B cell (primary cell): ENCODE measurements around the gene AZI2. TPM values are rescaled to one million over a fixed set of nuclear protein-coding genes. Genes with fewer than 3 reads are reported as not detected.

Experiments used
- ATAC-seq: fragments of 200-7000 bp; cut with Tn5 transposase; one replicate; pipeline ENCODE4 v1.10.0; 2021; ENCODE audit warnings: low read depth, mild to moderate bottlenecking, moderate number of reproducible peaks, moderate library complexity
- CTCF ChIA-PET: fragments of 350-600 bp; sonication (Branson Sonifier 250); formaldehyde crosslinking; loops from one replicate; lab custom pipeline; 2021; ENCODE audit warnings: antibody characterized with exemption, inconsistent platforms; lab: Charles Lee
- POLR2A ChIA-PET: fragments of 350-600 bp; sonication (Branson Sonifier 250); formaldehyde crosslinking; loops from one replicate; lab custom pipeline; 2021; ENCODE audit warnings: antibody characterized with exemption; lab: Charles Lee
- DNase-seq: peaks from one replicate; pipeline ENCODE4 v3.0.0; 2013
- H2AFZ ChIP-seq: 2 replicates; pipeline ENCODE4 v1.6.1; 2012; ENCODE audit warnings: mild to moderate bottlenecking, low read depth, low read length; ENCODE audit not compliant: insufficient read depth, poor library complexity, severe bottlenecking
- H3K27ac ChIP-seq, 2 donors: 1 replicate in 1 of 2; 2 replicates in 1 of 2; pipeline ENCODE4 v1.5.1; 2012 to 2013; ENCODE audit warnings: low read length in 2 of 2, mild to moderate bottlenecking in 2 of 2, moderate library complexity in 1 of 2
- H3K27me3 ChIP-seq, 4 experiments: fragments of 200-600 bp in 1 of 4; sonication (generic) in 1 of 4; replicated peaks in 1 of 4; 1 replicate in 2 of 4; 2 replicates in 2 of 4; pipeline versions ENCODE4 v1.6.1 to v1.7.0; 2013 to 2016; ENCODE audit warnings: low read length in 3 of 4, mild to moderate bottlenecking in 2 of 4, mixed read lengths in 1 of 4, moderate library complexity in 1 of 4; ENCODE audit not compliant: insufficient read depth in 4 of 4, control insufficient read depth in 3 of 4; ENCODE audit errors: control extremely low read depth in 1 of 4
- H3K36me3 ChIP-seq, 2 experiments: replicated peaks in 1 of 2; 1 replicate in 1 of 2; 2 replicates in 1 of 2; pipeline versions ENCODE4 v1.6.1 to v1.7.1; 2013; ENCODE audit warnings: low read length in 1 of 2; ENCODE audit not compliant: insufficient read depth in 2 of 2, control insufficient read depth in 1 of 2; ENCODE audit errors: control extremely low read depth in 1 of 2, extremely low read depth in 1 of 2
- H3K4me1 ChIP-seq, 2 donors: fragments of 200-600 bp in 1 of 2; sonication (generic) in 1 of 2; 1 replicate in 1 of 2; 2 replicates in 1 of 2; pipeline versions ENCODE4 v1.5.1 to v1.6.1; 2013 to 2017; ENCODE audit warnings: low read length in 2 of 2; ENCODE audit not compliant: control insufficient read depth in 2 of 2, insufficient read depth in 2 of 2
- H3K4me2 ChIP-seq: replicated peaks from 2 replicates; pipeline ENCODE3; 2012; ENCODE audit warnings: mild to moderate bottlenecking, low read depth, low read length; ENCODE audit not compliant: poor library complexity, severe bottlenecking
- H3K4me3 ChIP-seq, 5 experiments: fragments of 200-600 bp in 1 of 5; sonication (generic) in 1 of 5; 1 replicate in 3 of 5; 2 replicates in 2 of 5; pipeline versions ENCODE4 v1.5.1 to v1.7.0; 2011 to 2016; ENCODE audit warnings: low read length in 4 of 5, mild to moderate bottlenecking in 4 of 5, low read depth in 2 of 5, control low read depth in 1 of 5, moderate library complexity in 1 of 5; ENCODE audit not compliant: insufficient read depth in 1 of 5; ENCODE audit errors: control extremely low read depth in 1 of 5, extremely low read depth in 1 of 5
- H3K79me2 ChIP-seq: fragments of 200-600 bp; sonication (generic); one replicate; pipeline ENCODE4 v1.6.0; 2016; ENCODE audit warnings: low read length; ENCODE audit not compliant: control insufficient read depth, insufficient read depth
- H3K9ac ChIP-seq: fragments of 200-600 bp; sonication (generic); 2 replicates; pipeline ENCODE4 v1.6.1; 2017; ENCODE audit warnings: mild to moderate bottlenecking, low read length, moderate library complexity
- H3K9me3 ChIP-seq, 3 donors: one replicate each; pipeline versions ENCODE4 v1.6.1 to v1.7.1; 2013; ENCODE audit warnings: low read length in 2 of 3; ENCODE audit not compliant: control insufficient read depth in 2 of 3, insufficient read depth in 1 of 3; ENCODE audit errors: control extremely low read depth in 1 of 3
- H4K20me1 ChIP-seq: 2 replicates; pipeline ENCODE4 v1.6.0; 2012; ENCODE audit warnings: mild to moderate bottlenecking, low read length; ENCODE audit not compliant: insufficient read depth, control insufficient read depth, poor library complexity, severe bottlenecking
- H3K27ac Mint-ChIP-seq: one replicate; pipeline ENCODE4 v1.8.0; 2021; ENCODE audit warnings: mixed read lengths
- H3K27me3 Mint-ChIP-seq: one replicate; pipeline ENCODE4 v1.8.0; 2021; ENCODE audit warnings: mixed read lengths
- H3K4me1 Mint-ChIP-seq: one replicate; pipeline ENCODE4 v1.8.0; 2021; ENCODE audit warnings: mixed read lengths
- H3K4me3 Mint-ChIP-seq: one replicate; pipeline ENCODE4 v1.8.0; 2021; ENCODE audit warnings: mixed read lengths
- H3K9me3 Mint-ChIP-seq: one replicate; pipeline ENCODE4 v1.8.0; 2022; ENCODE audit warnings: mixed read lengths; ENCODE audit not compliant: insufficient read depth
- EZH2 ChIP-seq: IDR thresholded peaks from 2 replicates; pipeline ENCODE4 v1.6.1; 2012; ENCODE audit warnings: borderline replicate concordance, low read depth, mild to moderate bottlenecking, moderate library complexity, low read length; ENCODE audit not compliant: insufficient read depth, poor library complexity, severe bottlenecking
- WGBS: methylation state at CpG from one replicate; pipeline ENCODE4 v1.1.5; 2013; ENCODE audit warnings: missing lambda C conversion rate; ENCODE audit not compliant: insufficient coverage; 5-methylcytosine and 5-hydroxymethylcytosine counted together
- intact Hi-C: fragments of 100-400 bp; cut with micrococcal nuclease; formaldehyde crosslinking; loops from one replicate; pipeline ENCODE4 v1.10.0; 2022
- polyA plus RNA-seq: library from polyadenylated mRNA; depleted of rRNA; stranded (reverse); fragments of >200 nt; gene quantifications from 2 replicates; pipeline ENCODE4 v1.2.3, GENCODE V29; 2012
- total RNA-seq, 2 donors: library from RNA; stranded (reverse); fragments of 120-200 nt in 1 of 2; gene quantifications; 1 replicate in 1 of 2; 2 replicates in 1 of 2; pipeline versions ENCODE4 v1.2.3 to v1.2.4, GENCODE V29; 2013 to 2022
- TF ChIP-seq, protein P1 (sequence below): fragments of 200-600 bp; IDR thresholded peaks from one replicate; pipeline ENCODE4 v1.8.0; 2022; ENCODE audit warnings: antibody characterized with exemption, mild to moderate bottlenecking

The AZI2 gene
- total and polyA plus RNA-seq, 2 donors (not counting 1 experiment from before 2014, with no cell fraction given): 7.1 to 21.1 TPM

DNA sequence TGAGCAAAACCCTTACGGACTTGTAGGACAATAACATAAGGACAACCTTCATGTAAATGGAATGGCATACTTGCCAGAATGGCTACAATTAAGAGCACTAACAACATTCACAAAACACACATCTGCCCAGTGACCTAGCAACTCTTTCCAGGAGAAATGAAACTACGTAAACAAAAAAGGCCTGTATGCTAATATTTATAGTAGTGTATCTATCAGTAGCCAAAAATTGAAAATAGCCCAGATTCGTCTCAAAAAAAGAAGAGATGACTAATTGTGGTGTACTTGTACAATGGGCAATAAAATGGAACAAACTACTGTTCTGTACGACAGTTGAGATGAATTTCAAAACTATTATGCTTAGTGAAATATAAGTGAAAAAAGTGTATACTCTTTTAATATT lies 68.9 kb downstream of the AZI2 start:
- no peak overlapping the region for H3K9ac ChIP-seq
- Mint-ChIP-seq H3K27me3 (no peaks in the 10 kb centered on the region), H3K4me3 (no peak overlapping the region), H3K4me1 (peaks cover 2% of the 10 kb centered on the region), H3K27ac (no peak overlapping the region), H3K9me3 (peaks cover under 1% of the 10 kb centered on the region)
- H2AFZ ChIP-seq: no peak overlapping the region
- no peak overlapping the region for H3K27ac ChIP-seq
- no CpG with 5 or more reads among the region's 4 CpGs for WGBS
- H3K4me3 ChIP-seq: no peak overlapping the region
- ATAC-seq (no peak), DNase-seq (no peak)
- H3K4me1 ChIP-seq: no peaks in the 10 kb centered on the region
- TF ChIP-seq, protein P1, sequence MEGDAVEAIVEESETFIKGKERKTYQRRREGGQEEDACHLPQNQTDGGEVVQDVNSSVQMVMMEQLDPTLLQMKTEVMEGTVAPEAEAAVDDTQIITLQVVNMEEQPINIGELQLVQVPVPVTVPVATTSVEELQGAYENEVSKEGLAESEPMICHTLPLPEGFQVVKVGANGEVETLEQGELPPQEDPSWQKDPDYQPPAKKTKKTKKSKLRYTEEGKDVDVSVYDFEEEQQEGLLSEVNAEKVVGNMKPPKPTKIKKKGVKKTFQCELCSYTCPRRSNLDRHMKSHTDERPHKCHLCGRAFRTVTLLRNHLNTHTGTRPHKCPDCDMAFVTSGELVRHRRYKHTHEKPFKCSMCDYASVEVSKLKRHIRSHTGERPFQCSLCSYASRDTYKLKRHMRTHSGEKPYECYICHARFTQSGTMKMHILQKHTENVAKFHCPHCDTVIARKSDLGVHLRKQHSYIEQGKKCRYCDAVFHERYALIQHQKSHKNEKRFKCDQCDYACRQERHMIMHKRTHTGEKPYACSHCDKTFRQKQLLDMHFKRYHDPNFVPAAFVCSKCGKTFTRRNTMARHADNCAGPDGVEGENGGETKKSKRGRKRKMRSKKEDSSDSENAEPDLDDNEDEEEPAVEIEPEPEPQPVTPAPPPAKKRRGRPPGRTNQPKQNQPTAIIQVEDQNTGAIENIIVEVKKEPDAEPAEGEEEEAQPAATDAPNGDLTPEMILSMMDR: no peak
- TF ChIP-seq EZH2: no peak
- intact Hi-C loops: no loop called here
- ChIA-PET POLR2A (no interaction called here), CTCF (no interaction called here)
- no peaks in the 10 kb centered on the region for H4K20me1 ChIP-seq
- H3K79me2 ChIP-seq: peaks cover 7% of the 10 kb centered on the region
- no peaks in the 10 kb centered on the region for H3K9me3 ChIP-seq
- H3K36me3 ChIP-seq: peaks cover 5 to 6% of the 10 kb centered on the region in 2 experiments
- no peak overlapping the region for H3K4me2 ChIP-seq
- no peaks in the 10 kb centered on the region for H3K27me3 ChIP-seq

DNA sequence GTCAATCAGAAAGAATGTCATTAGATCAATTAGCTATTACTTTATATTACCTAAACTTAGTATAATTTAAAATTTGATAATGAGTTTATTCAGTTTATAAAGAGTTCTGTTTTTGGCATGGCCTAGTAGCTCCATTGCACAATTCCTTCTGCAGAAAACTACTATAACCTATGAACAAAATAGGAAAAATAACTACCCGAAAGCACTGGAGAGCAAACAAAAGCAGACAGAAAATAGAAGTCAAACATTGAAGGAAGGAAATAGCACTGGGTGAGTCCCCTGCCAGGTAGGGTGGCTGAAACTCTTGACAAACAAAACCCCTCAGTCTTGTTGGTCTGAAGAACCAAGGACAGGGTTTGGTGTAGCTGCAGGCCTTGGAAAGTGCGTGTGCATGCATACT lies 69.7 kb downstream of the AZI2 start:
- TF ChIP-seq, protein P1: no peak
- no peak for TF ChIP-seq EZH2
- Histone ChIP-seq H3K4me1 (no peaks in the 10 kb centered on the region), H3K4me2 (no peak overlapping the region), H3K4me3 (no peak overlapping the region), H3K36me3 (peaks cover 5 to 6% of the 10 kb centered on the region in 2 experiments), H3K27ac (no peak overlapping the region), H4K20me1 (no peaks in the 10 kb centered on the region), H2AFZ (no peak overlapping the region), H3K27me3 (no peaks in the 10 kb centered on the region), H3K9me3 (peaks cover 0 to 3% (median 3%) of the 10 kb centered on the region in 3 donors), H3K79me2 (peaks cover 7% of the 10 kb centered on the region), H3K9ac (no peak overlapping the region)
- Mint-ChIP-seq H3K9me3 (peaks cover 5% of the 10 kb centered on the region), H3K4me1 (peaks cover 2% of the 10 kb centered on the region), H3K27ac (no peak overlapping the region), H3K4me3 (no peak overlapping the region), H3K27me3 (no peaks in the 10 kb centered on the region)
- no peak for DNase-seq
- no CpG with 5 or more reads among the region's 2 CpGs for WGBS
- intact Hi-C loops: no loop called here
- POLR2A ChIA-PET: no interaction called here
- CTCF ChIA-PET: interaction anchor here (0.6 kb wide), 2 partner anchors 10 to 85 kb away, joined by 3 to 5 read pairs; no protein-coding TSS in a partner anchor
- no peak for ATAC-seq
